Prostate gland (tissue), 2 donors: Measurements from ENCODE around the gene LRRC42. TPM values are rescaled to one million over a fixed set of nuclear protein-coding genes. Genes with fewer than 3 reads are reported as not detected.

Source experiments
- DNase-seq: peaks from one replicate; pipeline ENCODE4 v3.0.0-alpha.2; 2019; ENCODE audit warnings: low spot score
- H3K27ac ChIP-seq, 2 donors: fragments of 200-600 bp; sonication (generic); 2 replicates each; pipeline ENCODE4 v1.5.1; 2017 to 2019
- H3K27me3 ChIP-seq: fragments of 200-600 bp; sonication (generic); replicated peaks from 2 replicates; pipeline ENCODE4 v1.5.1; 2019; ENCODE audit not compliant: insufficient read depth
- H3K36me3 ChIP-seq, 2 donors: fragments of 200-600 bp; sonication (generic); 1 replicate in 1 of 2; 2 replicates in 1 of 2; pipeline versions ENCODE4 v1.5.1 to v1.8.1; 2017 to 2019
- H3K4me1 ChIP-seq: fragments of 200-600 bp; sonication (generic); replicated peaks from 2 replicates; pipeline ENCODE4 v1.5.1; 2019
- H3K4me3 ChIP-seq, 2 donors: fragments of 200-600 bp; sonication (generic); 2 replicates each; pipeline ENCODE4 v1.5.1; 2017 to 2019
- H3K9me3 ChIP-seq: fragments of 200-600 bp; sonication (generic); 2 replicates; pipeline ENCODE4 v1.5.1; 2017
- POLR2A ChIP-seq: fragments of 450-650 bp; IDR thresholded peaks from one replicate; pipeline ENCODE4 v1.6.1; 2016; ENCODE audit warnings: antibody characterized with exemption, mild to moderate bottlenecking
- POLR2AphosphoS5 ChIP-seq: sonication (generic); formaldehyde crosslinking; IDR thresholded peaks from one replicate; pipeline ENCODE4 v1.6.1; 2017; ENCODE audit warnings: antibody characterized with exemption
- WGBS: methylation state at CpG from one replicate; pipeline ENCODE4 v1.1.5; 2018; 5-methylcytosine and 5-hydroxymethylcytosine counted together
- intact Hi-C: fragments of 100-400 bp; cut with DNase I; formaldehyde crosslinking; loops from one replicate; pipeline ENCODE4 v1.14.2; 2022
- total RNA-seq, 2 donors: library from RNA; depleted of rRNA; stranded (reverse); fragments of >200 nt; gene quantifications; one replicate each; pipeline ENCODE4 v1.1.0, GENCODE V29; 2016
- TF ChIP-seq, protein P1 (sequence below), 4 experiments: fragments of 200-600 bp in 2 of 4; fragments of 450-650 bp in 2 of 4; sonication (generic) in 2 of 4; IDR thresholded peaks; 1 replicate in 3 of 4; 2 replicates in 1 of 4; pipeline ENCODE4 v1.5.1; 2016 to 2019; ENCODE audit warnings: antibody characterized with exemption in 4 of 4, mild to moderate bottlenecking in 2 of 4, moderate library complexity in 2 of 4

LRRC42 gene
- total RNA-seq, 2 donors from 2014 or later, result 21.1 to 31.8 TPM

DNA sequence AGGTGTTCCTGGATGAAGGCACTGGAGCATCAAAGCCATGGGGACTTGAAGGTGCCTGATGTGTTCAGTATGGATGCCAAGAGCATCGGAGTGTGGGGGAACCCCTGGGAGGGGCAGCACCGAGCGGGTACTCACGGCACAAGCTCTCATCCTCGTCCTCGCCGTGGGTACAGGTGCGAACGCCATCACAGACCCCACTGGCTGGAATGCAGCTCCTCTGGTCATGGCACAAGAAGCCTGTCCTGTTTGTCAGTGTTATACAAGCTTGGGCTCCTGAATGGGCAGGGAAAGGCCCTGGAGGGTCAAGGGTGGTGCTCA lies 65.8 kb downstream of the LRRC42 start:
- intact Hi-C loops, result no loop called here
- Histone ChIP-seq H3K27me3 (no peaks in the 10 kb centered on the region), H3K36me3 (no peaks in the 10 kb centered on the region), H3K9me3 (no peaks in the 10 kb centered on the region), H3K4me3 (no peak overlapping the region), H3K27ac (no peak overlapping the region), H3K4me1 (peaks cover 7% of the 10 kb centered on the region)
- DNase-seq, result no peak
- WGBS, result 86% methylated on average over 9 of the region's 9 CpGs
- TF ChIP-seq, protein P1, sequence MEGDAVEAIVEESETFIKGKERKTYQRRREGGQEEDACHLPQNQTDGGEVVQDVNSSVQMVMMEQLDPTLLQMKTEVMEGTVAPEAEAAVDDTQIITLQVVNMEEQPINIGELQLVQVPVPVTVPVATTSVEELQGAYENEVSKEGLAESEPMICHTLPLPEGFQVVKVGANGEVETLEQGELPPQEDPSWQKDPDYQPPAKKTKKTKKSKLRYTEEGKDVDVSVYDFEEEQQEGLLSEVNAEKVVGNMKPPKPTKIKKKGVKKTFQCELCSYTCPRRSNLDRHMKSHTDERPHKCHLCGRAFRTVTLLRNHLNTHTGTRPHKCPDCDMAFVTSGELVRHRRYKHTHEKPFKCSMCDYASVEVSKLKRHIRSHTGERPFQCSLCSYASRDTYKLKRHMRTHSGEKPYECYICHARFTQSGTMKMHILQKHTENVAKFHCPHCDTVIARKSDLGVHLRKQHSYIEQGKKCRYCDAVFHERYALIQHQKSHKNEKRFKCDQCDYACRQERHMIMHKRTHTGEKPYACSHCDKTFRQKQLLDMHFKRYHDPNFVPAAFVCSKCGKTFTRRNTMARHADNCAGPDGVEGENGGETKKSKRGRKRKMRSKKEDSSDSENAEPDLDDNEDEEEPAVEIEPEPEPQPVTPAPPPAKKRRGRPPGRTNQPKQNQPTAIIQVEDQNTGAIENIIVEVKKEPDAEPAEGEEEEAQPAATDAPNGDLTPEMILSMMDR (IDR thresholded peaks at IDR 0.05), result no peak
- TF ChIP-seq POLR2AphosphoS5, result no peak

DNA sequence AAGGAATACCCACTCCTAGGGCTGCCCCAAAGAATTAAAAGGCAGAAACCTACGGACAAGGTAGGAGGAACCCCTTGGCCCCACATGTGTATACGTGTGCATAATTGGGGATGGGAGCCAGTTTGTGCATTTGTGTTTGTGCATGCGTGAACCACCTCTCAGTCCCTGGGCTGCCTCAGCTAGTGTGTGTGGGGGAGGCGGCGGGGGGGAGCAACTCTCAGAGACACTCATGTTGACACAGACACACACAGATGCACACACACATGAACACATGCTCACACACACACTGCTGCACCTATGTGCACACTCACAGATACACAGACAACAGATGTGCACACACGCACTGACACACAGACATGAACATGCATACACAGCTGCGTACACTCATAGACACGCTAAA lies 66.7 kb downstream of the LRRC42 start:
- Histone ChIP-seq H3K27ac (no peak overlapping the region), H3K4me1 (peaks cover 7% of the 10 kb centered on the region), H3K27me3 (no peaks in the 10 kb centered on the region), H3K4me3 (no peak overlapping the region), H3K36me3 (no peaks in the 10 kb centered on the region), H3K9me3 (no peaks in the 10 kb centered on the region)
- intact Hi-C loops, result no loop called here
- WGBS, result 85% methylated on average over 8 of the region's 8 CpGs
- no peak for DNase-seq
- TF ChIP-seq POLR2AphosphoS5, result no peak
- TF ChIP-seq, protein P1 (IDR thresholded peaks at IDR 0.05), result no peak
- TF ChIP-seq POLR2A, result no peak

DNA sequence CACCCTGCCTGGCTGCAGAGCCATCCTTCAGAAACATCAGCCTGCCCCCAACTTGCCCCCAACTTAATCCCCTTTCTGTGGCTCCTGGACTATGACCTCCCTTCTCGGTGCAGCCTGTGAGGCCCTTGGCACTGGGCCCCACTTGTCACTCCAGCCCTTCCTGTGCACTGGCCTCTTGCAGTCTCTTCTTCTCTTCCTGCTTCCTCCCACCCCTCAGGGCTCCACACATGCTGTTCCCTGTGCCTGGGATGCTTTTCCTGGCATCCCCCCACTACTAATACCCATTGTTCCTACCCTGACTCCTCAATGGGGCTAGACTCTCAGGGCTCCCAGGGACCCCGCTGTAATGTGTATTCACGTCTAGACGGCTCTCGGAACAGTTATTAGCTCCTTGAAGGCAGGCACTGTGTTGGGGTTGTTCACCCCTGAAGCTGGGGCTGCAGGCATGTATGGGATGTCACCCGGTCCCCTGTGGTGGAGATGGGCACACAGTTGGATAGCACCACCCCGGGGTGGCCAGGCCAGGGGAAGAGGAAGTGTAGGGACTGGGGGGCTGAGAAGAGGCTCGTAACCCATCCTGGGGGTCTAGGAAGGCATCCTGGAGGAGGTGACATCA lies 67.4 kb downstream of the LRRC42 start:
- no peaks in the 10 kb centered on the region for H3K36me3 ChIP-seq
- no peaks in the 10 kb centered on the region for H3K9me3 ChIP-seq
- H3K27ac ChIP-seq, result no peak overlapping the region
- peaks cover 7% of the 10 kb centered on the region for H3K4me1 ChIP-seq
- WGBS, result 83% methylated on average over 8 of the region's 8 CpGs
- intact Hi-C loops, result no loop called here
- H3K4me3 ChIP-seq, result no peak overlapping the region
- TF ChIP-seq POLR2AphosphoS5 (no peak), POLR2A (no peak)
- TF ChIP-seq, protein P1 (IDR thresholded peaks at IDR 0.05), result no peak
- H3K27me3 ChIP-seq, result no peaks in the 10 kb centered on the region
- DNase-seq, result no peak

DNA sequence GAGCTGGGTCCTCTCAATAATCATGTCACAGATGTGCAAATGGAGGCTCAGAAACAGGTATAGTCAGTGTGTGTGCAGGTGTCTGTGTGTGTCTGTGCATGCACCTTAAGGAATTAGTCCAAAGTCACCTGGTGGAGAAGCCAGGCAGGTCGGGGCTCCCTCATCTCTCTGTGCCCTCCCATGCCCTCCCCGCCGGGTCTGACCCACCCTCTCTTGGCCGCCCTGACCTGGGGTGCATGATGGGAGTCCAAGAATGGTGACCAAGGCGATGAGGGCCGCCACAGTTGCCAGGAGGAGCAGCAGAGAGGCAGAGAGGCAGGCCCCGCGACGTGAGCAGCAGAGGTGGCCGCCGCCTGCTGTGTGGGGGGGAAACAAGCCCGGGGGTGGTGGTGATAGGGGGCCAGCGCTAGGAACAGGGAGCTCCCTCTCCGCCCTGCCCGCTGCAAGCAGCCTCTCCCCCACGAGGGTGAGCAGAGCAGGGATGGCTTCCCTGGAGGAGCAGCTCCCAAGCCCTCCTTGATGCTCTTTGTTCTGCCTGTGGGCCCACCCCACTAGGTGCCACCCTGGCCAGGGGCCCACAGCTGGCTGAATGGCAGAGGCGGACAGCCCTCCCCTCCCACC lies 68.0 kb downstream of the LRRC42 start:
- Histone ChIP-seq H3K27ac (no peak overlapping the region), H3K4me1 (peaks cover 7% of the 10 kb centered on the region), H3K4me3 (no peak overlapping the region), H3K36me3 (no peaks in the 10 kb centered on the region), H3K9me3 (no peaks in the 10 kb centered on the region), H3K27me3 (no peaks in the 10 kb centered on the region)
- TF ChIP-seq POLR2AphosphoS5 (no peak), POLR2A (no peak)
- TF ChIP-seq, protein P1 (IDR thresholded peaks at IDR 0.05), result no peak
- intact Hi-C loops, result no loop called here
- DNase-seq, result no peak
- 45% methylated on average over 17 of the region's 17 CpGs for WGBS
